Endothelial cell of umbilical vein (primary cell): ENCODE results near the gene TMEM239. TPM values are rescaled to one million over a fixed set of nuclear protein-coding genes. Genes with fewer than 3 reads are reported as not detected.

Source experiments
- BruUV-seq: library from RNA; stranded (reverse); fragments of 400-500 nt; replicated peaks from 2 replicates; lab custom pipeline; 2021; lab: Mats Ljungman, UMichigan
- CTCF ChIA-PET: fragments of 300-600, 350-600 bp; sonication (Branson Sonifier 250); formaldehyde crosslinking; loops from one replicate; lab custom pipeline; 2021; ENCODE audit warnings: antibody characterized with exemption, inconsistent platforms; lab: Charles Lee
- POLR2A ChIA-PET: fragments of 300-600, 350-600 bp; sonication (Branson Sonifier 250); formaldehyde crosslinking; loops from one replicate; lab custom pipeline; 2021; ENCODE audit warnings: antibody characterized with exemption, inconsistent platforms; lab: Charles Lee
- DNase-seq: peaks from one replicate; pipeline ENCODE4 v3.0.0-alpha.2; 2011; ENCODE audit warnings: low read depth, low spot score
- FAIRE-seq: peaks from 2 replicates; lab custom pipeline; 2011; peaks lifted over from hg19 to GRCh38; lab: Jason Lieb, UNC
- H2AFZ ChIP-seq: 2 replicates; pipeline ENCODE4 v1.6.0; 2012; ENCODE audit warnings: low read depth, low read length, control low read depth, inconsistent platforms
- H3K27ac ChIP-seq: 2 replicates; pipeline ENCODE4 v1.5.1; 2011; ENCODE audit warnings: low read depth, mild to moderate bottlenecking, control low read depth, low read length, moderate library complexity; ENCODE audit not compliant: insufficient read depth
- H3K27me3 ChIP-seq, 2 experiments: 2 replicates each; pipeline versions ENCODE4 v1.6.0 to v1.6.1; 2011; ENCODE audit warnings: low read length in 2 of 2, mixed read lengths in 1 of 2; ENCODE audit not compliant: control insufficient read depth in 2 of 2, insufficient read depth in 2 of 2
- H3K36me3 ChIP-seq, 2 experiments: 2 replicates in 1 of 2; 3 replicates in 1 of 2; pipeline ENCODE4 v1.5.1; 2011; ENCODE audit warnings: low read length in 2 of 2, mild to moderate bottlenecking in 1 of 2, moderate library complexity in 1 of 2; ENCODE audit not compliant: control insufficient read depth in 2 of 2, insufficient read depth in 2 of 2; ENCODE audit errors: extremely low read depth in 1 of 2
- H3K4me1 ChIP-seq: 3 replicates; pipeline ENCODE4 v1.5.1; 2011; ENCODE audit warnings: mild to moderate bottlenecking, low read length; ENCODE audit not compliant: control insufficient read depth, insufficient read depth; ENCODE audit errors: extremely low read depth
- H3K4me2 ChIP-seq: 2 replicates; pipeline ENCODE4 v1.6.1; 2011; ENCODE audit warnings: low read length, control low read depth, mixed read lengths; ENCODE audit not compliant: insufficient read depth
- H3K4me3 ChIP-seq, 3 experiments: fragments of 200-600 bp in 1 of 3; sonication (generic), shearing (Covaris generic) in 1 of 3; replicated peaks in 1 of 3; 2 replicates each; pipeline ENCODE4 v1.5.1; 2011 to 2016; ENCODE audit warnings: control low read depth in 3 of 3, low read length in 3 of 3, mild to moderate bottlenecking in 2 of 3, inconsistent platforms in 1 of 3, low read depth in 1 of 3, moderate library complexity in 1 of 3; ENCODE audit not compliant: insufficient read depth in 1 of 3
- H3K79me2 ChIP-seq: 2 replicates; pipeline ENCODE4 v1.6.0; 2012; ENCODE audit warnings: low read length, inconsistent platforms; ENCODE audit not compliant: control insufficient read depth, insufficient read depth
- H3K9ac ChIP-seq: replicated peaks from 2 replicates; pipeline ENCODE3; 2011; ENCODE audit warnings: low read length, control low read depth; ENCODE audit not compliant: insufficient read depth; ENCODE audit errors: extremely low read depth
- H3K9me1 ChIP-seq: replicated peaks from 3 replicates; pipeline ENCODE4 v1.6.0; 2011; ENCODE audit warnings: mild to moderate bottlenecking, low read length; ENCODE audit not compliant: control insufficient read depth, insufficient read depth; ENCODE audit errors: extremely low read depth
- H3K9me3 ChIP-seq: replicated peaks from 2 replicates; pipeline ENCODE4 v1.5.1; 2012; ENCODE audit warnings: low read length, inconsistent platforms; ENCODE audit not compliant: control insufficient read depth, insufficient read depth
- H4K20me1 ChIP-seq: replicated peaks from 2 replicates; pipeline ENCODE3; 2011; ENCODE audit warnings: mild to moderate bottlenecking, low read length; ENCODE audit not compliant: control insufficient read depth, insufficient read depth; ENCODE audit errors: extremely low read depth
- CTCF ChIP-seq, 2 donors: IDR thresholded peaks; 1 replicate in 1 of 2; 2 replicates in 1 of 2; pipeline ENCODE4 v1.5.1; 2011; ENCODE audit warnings: low read length in 2 of 2, mild to moderate bottlenecking in 2 of 2, moderate library complexity in 2 of 2, control low read depth in 1 of 2, inconsistent platforms in 1 of 2, low read depth in 1 of 2; ENCODE audit not compliant: insufficient read depth in 1 of 2; ENCODE audit errors: extremely low read depth in 1 of 2
- EZH2 ChIP-seq: IDR thresholded peaks from 2 replicates; pipeline ENCODE4 v1.6.1; 2012; ENCODE audit warnings: borderline replicate concordance, low read depth, mild to moderate bottlenecking, moderate library complexity, low read length, inconsistent platforms; ENCODE audit not compliant: severe bottlenecking
- FOS ChIP-seq: IDR thresholded peaks from 2 replicates; pipeline ENCODE4 v1.6.1; 2011; ENCODE audit warnings: mild to moderate bottlenecking, low read length, moderate library complexity, borderline replicate concordance; ENCODE audit not compliant: insufficient read depth
- GATA2 ChIP-seq: IDR thresholded peaks from 2 replicates; pipeline ENCODE4 v1.7.0; 2011; ENCODE audit warnings: low read depth, mild to moderate bottlenecking, moderate library complexity, mixed read lengths, low read length; ENCODE audit not compliant: insufficient read length, insufficient read depth
- JUN ChIP-seq: IDR thresholded peaks from 2 replicates; pipeline ENCODE4 v1.6.1; 2011; ENCODE audit warnings: borderline replicate concordance, low read depth; ENCODE audit not compliant: insufficient read length, insufficient read depth
- MYC ChIP-seq: IDR thresholded peaks from one replicate; pipeline ENCODE4 v1.6.1; 2011; ENCODE audit warnings: mild to moderate bottlenecking, low read depth, low read length
- POLR2A ChIP-seq: IDR thresholded peaks from 2 replicates; pipeline ENCODE4 v1.6.1; 2012; ENCODE audit warnings: low read depth, mild to moderate bottlenecking, control low read depth, low read length
- POLR2AphosphoS5 ChIP-seq: IDR thresholded peaks from 2 replicates; pipeline ENCODE4 v1.6.1; 2012; ENCODE audit warnings: low read depth, mild to moderate bottlenecking, control low read depth, low read length, moderate library complexity; ENCODE audit not compliant: insufficient read depth
- dilution Hi-C: fragments of 300-500 bp; cut with MboI; formaldehyde crosslinking; loops from one replicate; pipeline ENCODE4 v1.15.0; 2019; ENCODE audit warnings: low sequenced_read_pairs; ENCODE audit not compliant: extremely low pct_ligation_motif_present
- intact Hi-C: fragments of 100-400 bp; cut with micrococcal nuclease; formaldehyde crosslinking; loops from one replicate; pipeline ENCODE4 v1.10.0; 2022
- polyA plus RNA-seq, 4 experiments: library from polyadenylated mRNA; depleted of rRNA in 3 of 4; stranded (reverse) in 3 of 4; unstranded in 1 of 4; fragments of >200 nt; gene quantifications; 2 replicates each; pipeline versions ENCODE4 v1.2.1 to v1.2.3, GENCODE V29; 2011 to 2012; ENCODE audit warnings: missing spikeins in 1 of 4
- total RNA-seq: library from RNA; stranded (reverse); gene quantifications from 2 replicates; pipeline ENCODE4 v1.2.3, GENCODE V29; 2021
- TF ChIP-seq, protein P1 (sequence below): IDR thresholded peaks from 2 replicates; pipeline ENCODE4 v1.6.1; 2011; ENCODE audit not compliant: insufficient read depth, insufficient read length

The TMEM239 gene
- total and polyA plus RNA-seq, 2 donors (not counting 3 experiments of a cell fraction or from before 2014, with no cell fraction given): not detected

DNA sequence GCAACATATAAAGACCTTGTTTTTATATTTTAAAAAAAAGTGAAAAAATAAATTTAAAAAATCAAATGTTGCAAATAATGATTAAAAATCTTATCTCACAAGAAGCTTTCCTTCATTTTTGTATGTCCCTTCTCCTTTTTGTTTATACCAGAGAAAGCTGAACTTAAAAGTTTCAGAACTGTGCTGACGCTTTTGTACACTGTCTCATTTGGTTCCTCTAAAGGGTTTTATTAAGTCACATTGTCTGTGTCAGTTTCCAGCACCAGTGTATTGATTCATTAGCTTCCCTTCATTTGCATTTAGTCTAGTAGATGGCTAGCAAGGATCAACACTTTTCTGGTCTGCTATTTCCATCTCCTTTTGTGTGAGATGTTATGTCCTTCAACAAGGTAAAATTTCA lies 17.6 kb downstream of the TMEM239 start:
- no peak overlapping the region for H3K4me3 ChIP-seq
- H3K36me3 ChIP-seq: peaks cover 0 to 2% of the 10 kb centered on the region in 2 experiments
- no peaks in the 10 kb centered on the region for H3K79me2 ChIP-seq
- H3K9ac ChIP-seq: no peak overlapping the region
- H2AFZ ChIP-seq: no peak overlapping the region
- dilution Hi-C loops (no loop called here), intact Hi-C loops (no loop called here)
- peaks cover 2% of the 10 kb centered on the region in 2 experiments for H3K27me3 ChIP-seq
- no TSS peak for BruUV-seq
- no peak overlapping the region for H3K27ac ChIP-seq
- no peaks in the 10 kb centered on the region for H3K9me1 ChIP-seq
- ChIA-PET CTCF (no interaction called here), POLR2A (interaction anchor here (0.7 kb wide), 1 partner anchor 303 kb away, joined by 3 read pairs; no protein-coding TSS in a partner anchor)
- FAIRE-seq: no peak
- peaks cover 6% of the 10 kb centered on the region for H3K4me1 ChIP-seq
- TF ChIP-seq, protein P1, sequence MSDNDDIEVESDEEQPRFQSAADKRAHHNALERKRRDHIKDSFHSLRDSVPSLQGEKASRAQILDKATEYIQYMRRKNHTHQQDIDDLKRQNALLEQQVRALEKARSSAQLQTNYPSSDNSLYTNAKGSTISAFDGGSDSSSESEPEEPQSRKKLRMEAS: no peak
- TF ChIP-seq GATA2 (no peak), EZH2 (no peak), POLR2AphosphoS5 (no peak), FOS (no peak), POLR2A (no peak), CTCF (IDR thresholded peaks at IDR 0.05; ENCODE audit: extremely low read depth in 1 of 2, insufficient read depth in 1 of 2, low read depth in 1 of 2, low read length in 2 of 2) (no peak), MYC (no peak), JUN (no peak)
- H3K4me2 ChIP-seq: no peak overlapping the region
- DNase-seq: no peak
- no peaks in the 10 kb centered on the region for H3K9me3 ChIP-seq
- no peaks in the 10 kb centered on the region for H4K20me1 ChIP-seq
